Duodenal mucosa (tissue), 2 donors: ENCODE results near the gene POLR1A.

Experiments used
- H3K27ac ChIP-seq: one replicate; pipeline ENCODE4 v1.7.0; 2013; ENCODE audit warnings: low read depth, low read length
- H3K27me3 ChIP-seq, 2 donors: one replicate each; pipeline ENCODE4 v1.7.0; 2013; ENCODE audit warnings: low read length in 2 of 2, control low read depth in 1 of 2; ENCODE audit not compliant: insufficient read depth in 2 of 2, control insufficient read depth in 1 of 2
- H3K36me3 ChIP-seq, 2 donors: one replicate each; pipeline ENCODE4 v1.7.0; 2013; ENCODE audit warnings: low read length in 2 of 2, control low read depth in 1 of 2; ENCODE audit not compliant: insufficient read depth in 2 of 2, control insufficient read depth in 1 of 2
- H3K4me1 ChIP-seq, 2 donors: one replicate each; pipeline ENCODE4 v1.7.0; 2013; ENCODE audit warnings: low read length in 2 of 2, control low read depth in 1 of 2; ENCODE audit not compliant: insufficient read depth in 2 of 2, control insufficient read depth in 1 of 2
- H3K4me3 ChIP-seq, 2 donors: one replicate each; pipeline ENCODE4 v1.7.0; 2013; ENCODE audit warnings: low read length in 2 of 2, low read depth in 1 of 2
- H3K9ac ChIP-seq, 2 donors: one replicate each; pipeline ENCODE4 v1.7.0; 2013; ENCODE audit warnings: low read length in 2 of 2, low read depth in 1 of 2
- H3K9me3 ChIP-seq, 2 donors: one replicate each; pipeline ENCODE4 v1.7.0; 2013; ENCODE audit warnings: low read length in 2 of 2, control low read depth in 1 of 2; ENCODE audit not compliant: control insufficient read depth in 1 of 2

POLR1A gene

GRCh38 chr2:86032861-86033595 is 72.7 kb downstream of the POLR1A start:
- Histone ChIP-seq H3K27me3 (no peaks in the 10 kb centered on the region), H3K9ac (no peak overlapping the region), H3K36me3 (peaks cover 27 to 80% of the 10 kb centered on the region in 2 donors), H3K9me3 (no peaks in the 10 kb centered on the region), H3K27ac (no peak overlapping the region), H3K4me1 (peaks cover 25 to 28% of the 10 kb centered on the region in 2 donors), H3K4me3 (no peak overlapping the region)

GRCh38 chr2:86031606-86032005 is 74.1 kb downstream of the POLR1A start:
- H3K27ac ChIP-seq, result no peak overlapping the region
- no peaks in the 10 kb centered on the region for H3K9me3 ChIP-seq
- no peak overlapping the region for H3K9ac ChIP-seq
- no peaks in the 10 kb centered on the region for H3K27me3 ChIP-seq
- peaks cover 13 to 14% of the 10 kb centered on the region in 2 donors for H3K4me1 ChIP-seq
- H3K4me3 ChIP-seq, result no peak overlapping the region
- H3K36me3 ChIP-seq, result peaks cover 37 to 84% of the 10 kb centered on the region in 2 donors

GRCh38 chr2:86031151-86031550 is 74.5 kb downstream of the POLR1A start:
- no peak overlapping the region for H3K27ac ChIP-seq
- H3K4me1 ChIP-seq, result peaks cover 9 to 12% of the 10 kb centered on the region in 2 donors
- no peaks in the 10 kb centered on the region for H3K27me3 ChIP-seq
- no peak overlapping the region for H3K9ac ChIP-seq
- H3K9me3 ChIP-seq, result no peaks in the 10 kb centered on the region
- peaks cover 38 to 88% of the 10 kb centered on the region in 2 donors for H3K36me3 ChIP-seq
- H3K4me3 ChIP-seq, result no peak overlapping the region

- H3K36me3 ChIP-seq, result peaks cover 47 to 93% of the 10 kb centered on the region in 2 donors
- H3K9ac ChIP-seq, result no peak overlapping the region
- H3K27ac ChIP-seq, result no peak overlapping the region
- H3K9me3 ChIP-seq, result no peaks in the 10 kb centered on the region
- H3K4me3 ChIP-seq, result no peak overlapping the region
- H3K4me1 ChIP-seq, result no peaks in the 10 kb centered on the region
- H3K27me3 ChIP-seq, result no peaks in the 10 kb centered on the region
Observed at GRCh38 chr2:86029873-86030272, 75.8 kb downstream of the POLR1A start.

- H3K36me3 ChIP-seq, result peaks cover 47 to 86% of the 10 kb centered on the region in 2 donors
Observed at GRCh38 chr2:86028766-86029381, 76.8 kb downstream of the POLR1A start.

GRCh38 chr2:86027922-86028765 is 77.5 kb downstream of the POLR1A start:
- H3K9ac ChIP-seq, result no peak overlapping the region

More at GRCh38 chr2:86028766-86029381, 76.8 kb downstream of the POLR1A start:
- no peaks in the 10 kb centered on the region for H3K4me1 ChIP-seq
- no peak overlapping the region for H3K27ac ChIP-seq
- no peaks in the 10 kb centered on the region for H3K27me3 ChIP-seq
- H3K4me3 ChIP-seq, result no peak overlapping the region
- no peaks in the 10 kb centered on the region for H3K9me3 ChIP-seq
- no peak overlapping the region for H3K9ac ChIP-seq

GRCh38 chr2:86027196-86027921 is 78.3 kb downstream of the POLR1A start:
- Histone ChIP-seq H3K4me1 (no peaks in the 10 kb centered on the region), H3K9ac (no peak overlapping the region), H3K9me3 (no peaks in the 10 kb centered on the region), H3K27ac (no peak overlapping the region), H3K27me3 (no peaks in the 10 kb centered on the region), H3K4me3 (no peak overlapping the region), H3K36me3 (peaks cover 43 to 72% of the 10 kb centered on the region in 2 donors)

More at GRCh38 chr2:86027922-86028765, 77.5 kb downstream of the POLR1A start:
- no peak overlapping the region for H3K27ac ChIP-seq
- no peaks in the 10 kb centered on the region for H3K4me1 ChIP-seq
- peaks cover 47 to 79% of the 10 kb centered on the region in 2 donors for H3K36me3 ChIP-seq
- no peaks in the 10 kb centered on the region for H3K9me3 ChIP-seq
- no peaks in the 10 kb centered on the region for H3K27me3 ChIP-seq
- H3K4me3 ChIP-seq, result no peak overlapping the region

- no peak overlapping the region for H3K27ac ChIP-seq
Observed at GRCh38 chr2:86026744-86027065, 79.0 kb downstream of the POLR1A start.

GRCh38 chr2:86025976-86026743 is 79.5 kb downstream of the POLR1A start:
- H3K9me3 ChIP-seq, result no peaks in the 10 kb centered on the region
- H3K4me3 ChIP-seq, result no peak overlapping the region
- H3K27me3 ChIP-seq, result no peaks in the 10 kb centered on the region
- H3K9ac ChIP-seq, result no peak overlapping the region
- no peak overlapping the region for H3K27ac ChIP-seq
- peaks cover 40 to 60% of the 10 kb centered on the region in 2 donors for H3K36me3 ChIP-seq
- no peaks in the 10 kb centered on the region for H3K4me1 ChIP-seq

More at GRCh38 chr2:86026744-86027065, 79.0 kb downstream of the POLR1A start:
- Histone ChIP-seq H3K9ac (no peak overlapping the region), H3K36me3 (peaks cover 43 to 65% of the 10 kb centered on the region in 2 donors), H3K4me3 (no peak overlapping the region), H3K27me3 (no peaks in the 10 kb centered on the region), H3K4me1 (no peaks in the 10 kb centered on the region), H3K9me3 (no peaks in the 10 kb centered on the region)
